Adrenal gland (tissue), 12 donors: ENCODE measurements around the gene RAB5B. TPM values are rescaled to one million over a fixed set of nuclear protein-coding genes. Genes with fewer than 3 reads are reported as not detected.

Source experiments
- DNase-seq, 7 donors: peaks; one replicate each; pipeline ENCODE4 v3.0.0-alpha.2; 2019 to 2020
- H3K27ac ChIP-seq, 5 donors: fragments of 200-600 bp; sonication (generic) in 4 of 5; 1 replicate in 3 of 5; 2 replicates in 2 of 5; pipeline versions ENCODE4 v1.5.1 to v1.8.0; 2016 to 2020; ENCODE audit warnings: mild to moderate bottlenecking in 1 of 5
- H3K27me3 ChIP-seq: fragments of 200-600 bp; 2 replicates; pipeline ENCODE4 v1.8.0; 2021
- H3K36me3 ChIP-seq, 2 donors: fragments of 200-600 bp; replicated peaks in 1 of 2; 1 replicate in 1 of 2; 2 replicates in 1 of 2; pipeline versions ENCODE4 v1.5.1 to v1.8.0; 2018 to 2022
- H3K4me1 ChIP-seq, 2 donors: fragments of 200-600 bp; replicated peaks in 1 of 2; 1 replicate in 1 of 2; 2 replicates in 1 of 2; pipeline versions ENCODE4 v1.5.1 to v1.8.0; 2018 to 2021
- H3K4me3 ChIP-seq, 4 donors: fragments of 200-600 bp; sonication (generic) in 3 of 4; one replicate each; pipeline ENCODE4 v1.5.1; 2016 to 2018
- H3K9me3 ChIP-seq, 3 donors: fragments of 200-600 bp; sonication (generic) in 1 of 3; replicated peaks in 1 of 3; 1 replicate in 2 of 3; 2 replicates in 1 of 3; pipeline versions ENCODE4 v1.5.1 to v1.8.0; 2016 to 2021
- POLR2A ChIP-seq, 2 donors: fragments of 450-650 bp; IDR thresholded peaks; one replicate each; pipeline ENCODE4 v1.6.1; 2017; ENCODE audit warnings: antibody characterized with exemption in 2 of 2, mild to moderate bottlenecking in 2 of 2, moderate library complexity in 1 of 2
- WGBS, 4 donors: extraction: QIAGEN DNeasy Blood & Tissue Kit in 2 of 4; methylation state at CpG; one replicate each; pipeline versions ENCODE4 v1.1.5 to v1.1.7; 2013 to 2017; 5-methylcytosine and 5-hydroxymethylcytosine counted together
- intact Hi-C, 2 donors: fragments of 100-400 bp; cut with DNase I; formaldehyde crosslinking; loops; one replicate each; pipeline versions ENCODE4 v1.14.1 to v1.15.0; 2022 to 2023
- polyA plus RNA-seq, 3 donors: library from polyadenylated mRNA; stranded (reverse); fragments of 200-250 nt in 2 of 3; fragments of 350-450 nt in 1 of 3; fragmentation: Illumina TruSeq in 1 of 3; extraction: RNeasy Lipid Tissue Mini Kit (QIAGEN cat#74804) in 1 of 3; gene quantifications; one replicate each; pipeline ENCODE4 v1.2.3, GENCODE V29; 2013 to 2014
- total RNA-seq, 9 donors: library from RNA; depleted of rRNA in 4 of 9; stranded (reverse); fragments of >200 nt in 4 of 9; fragments of 120-200 nt in 1 of 9; fragmentation: NEBNext Ultra II Directional in 1 of 9; extraction: Animal tissue kit (Norgen Biotek cat#: 25700) in 1 of 9; gene quantifications; one replicate each; pipeline versions ENCODE4 v1.1.0 to v1.2.4, GENCODE V29; 2013 to 2023
- TF ChIP-seq, protein P1 (sequence below), 6 experiments: fragments of 450-650 bp in 4 of 6; fragments of 200-600 bp in 2 of 6; sonication (generic) in 1 of 6; IDR thresholded peaks; 1 replicate in 5 of 6; 2 replicates in 1 of 6; pipeline versions ENCODE4 v1.5.1 to v1.8.0; 2016 to 2021; ENCODE audit warnings: antibody characterized with exemption in 6 of 6, mild to moderate bottlenecking in 2 of 6, moderate library complexity in 1 of 6
- donor health status: healthy with polysubstance abuse.
- donor health status: Bipolar disorder and iron deficiency.
- donor health status: DM: yes; HTN: yes; CAD: no.
- donor health status: DM: no; HTN: no; CAD: no.
- donor health status: DM: no; HTN: no; CAD: no.
- donor health status: DM: yes; HTN: yes; CAD: no.

Gene RAB5B
- total and polyA plus RNA-seq, 12 donors, result 34.4 to 137 (median 105) TPM

GRCh38 chr12:55933169-55933798, 40.6 kb upstream of the RAB5B start:
- WGBS, 4 donors, result 24 to 45% (median 30%) methylated on average over 5 to 7 of the region's 7 CpGs
- H3K27ac ChIP-seq, result no peak overlapping the region

DNA sequence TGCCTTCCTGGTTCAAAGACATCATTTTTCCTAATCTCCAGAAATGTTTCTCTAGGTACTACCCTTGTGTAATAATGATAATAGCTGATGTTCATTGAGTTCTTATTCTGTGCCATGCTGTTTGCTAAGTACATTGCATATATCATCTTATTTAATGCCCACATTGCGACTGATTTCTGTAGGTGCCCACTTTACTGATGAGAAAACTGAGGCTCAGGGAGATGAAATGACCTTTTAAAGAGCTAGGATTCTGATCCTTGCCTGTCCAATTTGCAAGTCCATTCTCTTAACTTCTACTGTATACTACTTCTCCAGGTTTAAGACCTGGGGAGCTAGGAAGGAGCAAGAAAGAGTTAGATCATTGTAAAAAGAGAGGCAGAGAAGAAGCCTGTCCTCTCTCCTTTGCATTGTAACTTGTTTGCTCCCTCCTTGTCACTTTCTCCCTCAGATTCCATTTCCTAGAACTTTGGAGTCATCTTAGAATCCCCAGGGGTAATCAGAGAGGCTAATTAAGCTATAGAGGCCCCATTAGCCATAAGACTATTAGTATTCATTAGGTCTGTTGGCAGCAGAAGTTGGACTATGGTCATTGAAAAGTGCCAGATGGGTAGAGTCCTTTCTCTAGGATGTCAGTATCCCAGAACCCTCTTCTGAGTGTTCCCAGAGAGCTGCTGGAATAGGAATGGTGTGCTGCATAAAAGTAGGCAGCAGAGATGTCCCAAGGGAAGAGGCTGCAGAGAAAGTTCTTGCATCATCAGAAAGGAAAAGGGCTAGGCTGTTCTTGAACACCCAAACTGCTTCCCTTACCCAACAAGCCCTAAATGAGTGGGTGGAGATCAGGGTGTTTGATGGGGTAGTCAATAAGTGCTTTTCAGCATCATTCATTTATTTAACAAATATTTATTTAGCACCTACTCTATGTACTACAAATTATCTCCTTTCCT, 39.8 kb upstream of the RAB5B start:
- H3K9me3 ChIP-seq, result no peaks in the 10 kb centered on the region
- H3K27ac ChIP-seq, result no peak overlapping the region
- H3K4me3 ChIP-seq, result no peak overlapping the region
- H3K36me3 ChIP-seq, result peaks cover 0 to 7% of the 10 kb centered on the region in 2 donors
- intact Hi-C loops, result loop anchor here in 1 of 2 donors (5.0 kb wide), 1 partner anchor 112 kb away; no protein-coding TSS in a partner anchor
- WGBS, 4 donors, result 94 to 100% (median 96%) methylated on average over 1 of the region's 1 CpG
- TF ChIP-seq, protein P1, sequence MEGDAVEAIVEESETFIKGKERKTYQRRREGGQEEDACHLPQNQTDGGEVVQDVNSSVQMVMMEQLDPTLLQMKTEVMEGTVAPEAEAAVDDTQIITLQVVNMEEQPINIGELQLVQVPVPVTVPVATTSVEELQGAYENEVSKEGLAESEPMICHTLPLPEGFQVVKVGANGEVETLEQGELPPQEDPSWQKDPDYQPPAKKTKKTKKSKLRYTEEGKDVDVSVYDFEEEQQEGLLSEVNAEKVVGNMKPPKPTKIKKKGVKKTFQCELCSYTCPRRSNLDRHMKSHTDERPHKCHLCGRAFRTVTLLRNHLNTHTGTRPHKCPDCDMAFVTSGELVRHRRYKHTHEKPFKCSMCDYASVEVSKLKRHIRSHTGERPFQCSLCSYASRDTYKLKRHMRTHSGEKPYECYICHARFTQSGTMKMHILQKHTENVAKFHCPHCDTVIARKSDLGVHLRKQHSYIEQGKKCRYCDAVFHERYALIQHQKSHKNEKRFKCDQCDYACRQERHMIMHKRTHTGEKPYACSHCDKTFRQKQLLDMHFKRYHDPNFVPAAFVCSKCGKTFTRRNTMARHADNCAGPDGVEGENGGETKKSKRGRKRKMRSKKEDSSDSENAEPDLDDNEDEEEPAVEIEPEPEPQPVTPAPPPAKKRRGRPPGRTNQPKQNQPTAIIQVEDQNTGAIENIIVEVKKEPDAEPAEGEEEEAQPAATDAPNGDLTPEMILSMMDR (IDR thresholded peaks at IDR 0.05), result no peak
- no peak for TF ChIP-seq POLR2A (IDR thresholded peaks at IDR 0.05)
- H3K27me3 ChIP-seq, result no peaks in the 10 kb centered on the region
- peaks cover 23 to 39% of the 10 kb centered on the region in 2 donors for H3K4me1 ChIP-seq
- DNase-seq, result no peak

More at GRCh38 chr12:55933169-55933798, 40.6 kb upstream of the RAB5B start:
- peaks cover 0 to 7% of the 10 kb centered on the region in 2 donors for H3K36me3 ChIP-seq
- H3K27me3 ChIP-seq, result no peaks in the 10 kb centered on the region
- no peaks in the 10 kb centered on the region for H3K9me3 ChIP-seq
- peaks cover 23 to 47% of the 10 kb centered on the region in 2 donors for H3K4me1 ChIP-seq
- no peak for TF ChIP-seq POLR2A (IDR thresholded peaks at IDR 0.05)
- TF ChIP-seq, protein P1 (IDR thresholded peaks at IDR 0.05), result no peak
- no peak for DNase-seq
- no peak overlapping the region for H3K4me3 ChIP-seq
- intact Hi-C loops, result loop anchor here in 1 of 2 donors (5.0 kb wide), 1 partner anchor 111 kb away; no protein-coding TSS in a partner anchor

DNA sequence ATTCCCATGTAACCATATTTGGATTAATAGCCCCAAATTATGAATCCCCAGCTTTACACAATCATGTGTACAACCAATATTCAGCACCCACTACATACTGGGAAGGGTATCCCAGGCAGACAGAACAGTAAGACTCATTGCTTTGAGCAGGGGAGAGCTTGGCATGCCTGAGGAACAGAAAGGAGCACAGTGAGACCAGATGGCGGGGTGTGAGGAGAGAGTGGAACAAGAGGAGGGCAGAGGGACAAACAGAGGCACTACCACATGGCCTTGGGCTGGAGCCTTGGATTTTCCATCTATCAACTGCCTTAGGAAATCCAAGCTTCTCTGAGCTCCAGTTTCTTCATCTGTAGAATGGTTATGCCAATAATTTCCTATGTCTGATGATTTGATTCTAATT, 39.1 kb upstream of the RAB5B start:
- intact Hi-C loops, result loop anchor here (5.0 kb wide), 2 partner anchors 112 to 197 kb away; no protein-coding TSS in a partner anchor
- Histone ChIP-seq H3K36me3 (peaks cover 0 to 7% of the 10 kb centered on the region in 2 donors), H3K9me3 (no peaks in the 10 kb centered on the region), H3K4me3 (no peak overlapping the region), H3K27me3 (no peaks in the 10 kb centered on the region), H3K27ac (no peak overlapping the region), H3K4me1 (peaks cover 23 to 34% of the 10 kb centered on the region in 2 donors)
- WGBS, 4 donors, result 88 to 100% (median 96%) methylated on average over 1 of the region's 1 CpG
- DNase-seq, result no peak
- no peak for TF ChIP-seq POLR2A (IDR thresholded peaks at IDR 0.05)
- TF ChIP-seq, protein P1 (IDR thresholded peaks at IDR 0.05), result no peak

DNA sequence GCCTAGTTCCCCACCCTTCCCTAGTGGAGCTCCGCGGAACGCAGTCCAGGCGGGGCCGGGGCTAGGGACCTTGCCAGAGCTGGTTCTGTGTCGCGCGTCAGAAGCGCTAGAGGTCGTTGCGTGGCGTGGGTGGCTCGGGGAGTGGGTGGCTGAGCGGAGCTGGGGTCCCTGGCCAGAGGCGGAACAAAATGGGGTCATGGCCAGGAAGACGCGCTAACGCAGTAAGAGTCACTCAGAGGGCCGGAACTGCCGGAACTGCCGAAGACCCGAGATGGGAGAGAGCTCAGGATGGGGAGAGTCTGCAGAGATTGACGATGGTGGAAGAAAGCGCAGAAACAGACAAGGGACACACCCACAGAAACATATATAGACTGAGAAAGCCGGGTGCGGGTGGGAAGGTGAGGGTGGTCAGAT, 38.1 kb upstream of the RAB5B start:
- Histone ChIP-seq H3K27ac (peak overlapping the region in 3 of 5 donors; percentile 2 to 65 (median 62)), H3K4me1 (peaks cover 15 to 33% of the 10 kb centered on the region in 2 donors)
- intact Hi-C loops, result loop anchor here in 1 of 2 donors (5.0 kb wide), 1 partner anchor 198 kb away; no protein-coding TSS in a partner anchor

More for the DNA sequence above, 38.1 kb upstream of the RAB5B start:
- 26 to 47% (median 33%) methylated on average over 13 to 26 of the region's 26 CpGs for WGBS, 4 donors
- no peaks in the 10 kb centered on the region for H3K27me3 ChIP-seq
- peaks cover 0 to 7% of the 10 kb centered on the region in 2 donors for H3K36me3 ChIP-seq
- H3K9me3 ChIP-seq, result no peaks in the 10 kb centered on the region
- TF ChIP-seq, protein P1 (IDR thresholded peaks at IDR 0.05), result peak in 1 of 6 experiments; percentile 7
- TF ChIP-seq POLR2A (IDR thresholded peaks at IDR 0.05), result peak in 1 of 2 donors; percentile 18
- H3K4me3 ChIP-seq, result peak overlapping the region in 1 of 4 donors; percentile 46
- peak; percentile 41 to 66 (median 60) for DNase-seq
